ENCODE data around the gene LRRC56.
A peak's percentile ranks its signal among the peaks of the same experiment; 100 is the strongest.

- TF ChIP-seq CUX1 (CRISPR knock-in tag; IDR thresholded peaks at IDR 0.05) = no peak
- no peak for TF ChIP-seq FOXK2 (conservative IDR thresholded peaks at IDR 0.05 in 1 of 2, IDR thresholded peaks at IDR 0.05 in 1 of 2; ENCODE audit: low read depth in 2 of 2)
- TF ChIP-seq CBX8 (IDR thresholded peaks at IDR 0.05; ENCODE audit: borderline replicate concordance, extremely low read depth, low read depth, low read length, poor library complexity, severe bottlenecking) = no peak
- no peak for TF ChIP-seq CTCF (IDR thresholded peaks at IDR 0.05 in 2 of 3, conservative IDR thresholded peaks at IDR 0.05 in 1 of 3; ENCODE audit: insufficient read depth in 2 of 3, low read depth in 1 of 3, low read length in 3 of 3)
- no peak for TF ChIP-seq MAFK (IDR thresholded peaks at IDR 0.05; ENCODE audit: low read length)
- TF ChIP-seq NFE2L1 (tag; IDR thresholded peaks at IDR 0.05; ENCODE audit: borderline replicate concordance, low read depth) = no peak
- TF ChIP-seq DIDO1 (tag; IDR thresholded peaks at IDR 0.05; ENCODE audit: low read depth) = no peak
- no peak for TF ChIP-seq REST (IDR thresholded peaks at IDR 0.05; ENCODE audit: borderline replicate concordance)
- TF ChIP-seq REST (CRISPR knock-in tag; IDR thresholded peaks at IDR 0.05; ENCODE audit: low read depth) = peak; percentile 25; the same call in 1 of the 2 replicates
- no peak for TF ChIP-seq ELK1 (CRISPR knock-in tag; IDR thresholded peaks at IDR 0.05)
- no peak for TF ChIP-seq GATA2 (CRISPR knock-in tag; IDR thresholded peaks at IDR 0.05)
These were observed 38.1 kb downstream of the LRRC56 start for GRCh38 chr11:575313-575995.
